ENCODE data around the gene C20orf204. TPM values are rescaled to one million over a fixed set of nuclear protein-coding genes. Genes with fewer than 3 reads are reported as not detected.

Gene C20orf204
- total RNA-seq, 2 donors from 2014 or later = 0.64 to 3.1 TPM

GRCh38 chr20:64074963-64075362, 39.0 kb downstream of the C20orf204 start:
- TF ChIP-seq POLR2A (IDR thresholded peaks at IDR 0.05) (no peak), POLR2AphosphoS5 (IDR thresholded peaks at IDR 0.05) (no peak)
- H3K4me3 ChIP-seq = no peak overlapping the region
- no peaks in the 10 kb centered on the region for H3K9me3 ChIP-seq
- H3K4me1 ChIP-seq (replicated peaks) = peaks cover 9% of the 10 kb centered on the region
- intact Hi-C loops (cut with DNase I) = no loop called here
- no peak for DNase-seq (ENCODE audit: low spot score)
- no peak overlapping the region for H3K27ac ChIP-seq
- H3K36me3 ChIP-seq = no peaks in the 10 kb centered on the region
- no peaks in the 10 kb centered on the region for H3K27me3 ChIP-seq (replicated peaks; ENCODE audit: insufficient read depth)
- WGBS = 98% methylated on average over 8 of the region's 8 CpGs

- WGBS = 94% methylated on average over 12 of the region's 12 CpGs
- no peak for DNase-seq (ENCODE audit: low spot score)
- intact Hi-C loops (cut with DNase I) = no loop called here
- Histone ChIP-seq H3K27ac (no peak overlapping the region), H3K9me3 (no peaks in the 10 kb centered on the region), H3K4me1 (replicated peaks) (peaks cover 9% of the 10 kb centered on the region), H3K27me3 (replicated peaks; ENCODE audit: insufficient read depth) (no peaks in the 10 kb centered on the region), H3K4me3 (no peak overlapping the region), H3K36me3 (no peaks in the 10 kb centered on the region)
- TF ChIP-seq CTCF (IDR thresholded peaks at IDR 0.05) (no peak), POLR2A (IDR thresholded peaks at IDR 0.05) (no peak), POLR2AphosphoS5 (IDR thresholded peaks at IDR 0.05) (no peak)
Measured at GRCh38 chr20:64075556-64075955, 39.6 kb downstream of the C20orf204 start.

GRCh38 chr20:64076061-64076997, 40.3 kb downstream of the C20orf204 start:
- Histone ChIP-seq H3K36me3 (no peaks in the 10 kb centered on the region), H3K4me1 (replicated peaks) (peaks cover 9% of the 10 kb centered on the region), H3K9me3 (no peaks in the 10 kb centered on the region), H3K27ac (no peak overlapping the region), H3K27me3 (replicated peaks; ENCODE audit: insufficient read depth) (no peaks in the 10 kb centered on the region), H3K4me3 (no peak overlapping the region)
- 96% methylated on average over 21 of the region's 22 CpGs for WGBS
- no peak for TF ChIP-seq POLR2A (IDR thresholded peaks at IDR 0.05)
- no peak for TF ChIP-seq CTCF (IDR thresholded peaks at IDR 0.05)
- TF ChIP-seq POLR2AphosphoS5 (IDR thresholded peaks at IDR 0.05) = no peak
- DNase-seq (ENCODE audit: low spot score) = no peak
- intact Hi-C loops (cut with DNase I) = no loop called here

DNA sequence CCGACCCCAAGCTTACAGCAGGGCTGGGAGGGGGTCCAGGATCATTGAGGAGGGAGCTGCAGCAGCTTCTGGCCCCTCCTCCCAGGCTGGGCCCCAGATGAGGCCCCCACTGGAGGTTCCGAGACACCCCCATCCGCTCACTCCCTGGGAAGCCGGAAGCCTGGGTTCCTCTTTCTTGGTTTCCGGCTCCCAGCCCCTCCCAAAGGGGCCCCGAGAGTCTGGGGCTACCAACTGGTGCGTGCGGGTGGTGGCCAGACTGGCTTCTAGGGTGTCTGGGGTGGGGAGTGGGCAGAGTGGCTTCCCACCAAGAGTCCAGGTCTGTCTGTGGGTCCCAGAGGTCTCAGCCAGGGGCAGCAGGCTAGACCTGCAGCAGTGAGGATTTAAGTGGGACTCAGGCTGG, 41.1 kb downstream of the C20orf204 start:
- DNase-seq (ENCODE audit: low spot score) = no peak
- no peaks in the 10 kb centered on the region for H3K9me3 ChIP-seq
- H3K27me3 ChIP-seq (replicated peaks; ENCODE audit: insufficient read depth) = no peaks in the 10 kb centered on the region
- H3K27ac ChIP-seq = no peak overlapping the region
- H3K4me1 ChIP-seq (replicated peaks) = peaks cover 9% of the 10 kb centered on the region
- TF ChIP-seq POLR2A (IDR thresholded peaks at IDR 0.05) (no peak), POLR2AphosphoS5 (IDR thresholded peaks at IDR 0.05) (no peak), CTCF (IDR thresholded peaks at IDR 0.05) (no peak)
- intact Hi-C loops (cut with DNase I) = no loop called here
- WGBS = 77% methylated on average over 8 of the region's 8 CpGs
- no peak overlapping the region for H3K4me3 ChIP-seq
- H3K36me3 ChIP-seq = no peaks in the 10 kb centered on the region

- H3K9me3 ChIP-seq = no peaks in the 10 kb centered on the region
- no peak overlapping the region for H3K4me3 ChIP-seq
- intact Hi-C loops (cut with DNase I) = no loop called here
- no peak overlapping the region for H3K27ac ChIP-seq
- H3K27me3 ChIP-seq (replicated peaks; ENCODE audit: insufficient read depth) = no peaks in the 10 kb centered on the region
- H3K4me1 ChIP-seq (replicated peaks) = peaks cover 9% of the 10 kb centered on the region
- no peak for DNase-seq (ENCODE audit: low spot score)
- H3K36me3 ChIP-seq = no peaks in the 10 kb centered on the region
- 85% methylated on average over 7 of the region's 7 CpGs for WGBS
- TF ChIP-seq CTCF (IDR thresholded peaks at IDR 0.05) = no peak
Measured at GRCh38 chr20:64077541-64077875, 41.5 kb downstream of the C20orf204 start.

All from prostate gland (tissue), 2 donors.